KBM-7 (cell line): ENCODE results near the gene CTAGE1.
"Not testable (repeated sequence)": the region's sequence is repeated elsewhere in the genome, so short reads cannot be mapped to it uniquely, and the experiment has no call there.

ENCODE experiments used
- DNase-seq: peaks from one replicate; pipeline ENCODE4 v3.0.0-alpha.2; 2015
- in situ Hi-C: fragments of 300-500 bp; cut with MboI; formaldehyde crosslinking; loops from 2 replicates; pipeline ENCODE4 v1.14.3; 2020; ENCODE audit warnings: low sequenced_read_pairs, low pct_unique_long_range_greater_than_20kb, mixed read lengths

Gene CTAGE1

GRCh38 chr18:22417496-22418188 lies at the start of gene CTAGE1:
Gene CTAGE1 (minus strand): TSS chr18:22417915. CDS start chr18:22417811, 104 bp downstream.
- in situ Hi-C loops, result no loop called here
- no peak for DNase-seq

- in situ Hi-C loops, result no loop called here
- DNase-seq, result no peak
Observed at GRCh38 chr18:22466608-22467395, 49.1 kb upstream of the CTAGE1 start.

- in situ Hi-C loops, result no loop called here
- DNase-seq, result no peak
Observed at GRCh38 chr18:22465859-22466457, 48.2 kb upstream of the CTAGE1 start.

GRCh38 chr18:22463076-22463475 lies 45.4 kb upstream of the CTAGE1 start:
- no peak for DNase-seq
- in situ Hi-C loops, result no loop called here

- DNase-seq, result no peak
- in situ Hi-C loops, result no loop called here
Observed at GRCh38 chr18:22459491-22459890, 41.8 kb upstream of the CTAGE1 start.

- in situ Hi-C loops, result no loop called here
- no peak for DNase-seq
Observed at GRCh38 chr18:22457524-22457923, 39.8 kb upstream of the CTAGE1 start.

- in situ Hi-C loops, result no loop called here
- no peak for DNase-seq
Observed at GRCh38 chr18:22456547-22456946, 38.8 kb upstream of the CTAGE1 start.

GRCh38 chr18:22456116-22456480 lies 38.4 kb upstream of the CTAGE1 start:
- in situ Hi-C loops, result no loop called here
- no peak for DNase-seq

GRCh38 chr18:22455425-22456115 lies 37.9 kb upstream of the CTAGE1 start:
- DNase-seq, result no peak
- in situ Hi-C loops, result no loop called here

GRCh38 chr18:22453315-22453714 lies 35.6 kb upstream of the CTAGE1 start:
- in situ Hi-C loops, result no loop called here
- no peak for DNase-seq

GRCh38 chr18:22452226-22452668 lies 34.5 kb upstream of the CTAGE1 start:
- DNase-seq, result no peak
- in situ Hi-C loops, result no loop called here

- in situ Hi-C loops, result no loop called here
- DNase-seq, result no peak
Observed at GRCh38 chr18:22451796-22452195, 34.1 kb upstream of the CTAGE1 start.

GRCh38 chr18:22450766-22451165 lies 33.1 kb upstream of the CTAGE1 start:
- DNase-seq, in situ Hi-C loops: not testable (repeated sequence)

- DNase-seq, in situ Hi-C loops: not testable (repeated sequence)
Observed at GRCh38 chr18:22450318-22450717, 32.6 kb upstream of the CTAGE1 start.

- in situ Hi-C loops, DNase-seq: not testable (repeated sequence)
Observed at GRCh38 chr18:22449753-22450152, 32.0 kb upstream of the CTAGE1 start.

GRCh38 chr18:22448238-22448637 lies 30.5 kb upstream of the CTAGE1 start:
- in situ Hi-C loops, result no loop called here

GRCh38 chr18:22447792-22448191 lies 30.1 kb upstream of the CTAGE1 start:
- no peak for DNase-seq
- in situ Hi-C loops, result no loop called here

More at GRCh38 chr18:22448238-22448637, 30.5 kb upstream of the CTAGE1 start:
- no peak for DNase-seq

GRCh38 chr18:22446911-22447310 lies 29.2 kb upstream of the CTAGE1 start:
- in situ Hi-C loops, result no loop called here
- DNase-seq, result no peak

GRCh38 chr18:22446325-22446724 lies 28.6 kb upstream of the CTAGE1 start:
- in situ Hi-C loops, result no loop called here
- DNase-seq, result no peak

GRCh38 chr18:22441638-22442037 lies 23.9 kb upstream of the CTAGE1 start:
- in situ Hi-C loops, result no loop called here

More at GRCh38 chr18:22441638-22442037, 23.9 kb upstream of the CTAGE1 start:
- DNase-seq, result no peak
